ENCODE data around the gene MED29. TPM values are rescaled to one million over a fixed set of nuclear protein-coding genes. Genes with fewer than 3 reads are reported as not detected.
"Not testable (repeated sequence)": the region's sequence is repeated elsewhere in the genome, so short reads cannot be mapped to it uniquely, and the experiment has no call there.

The MED29 gene
- total and polyA plus RNA-seq, 4 donors: 17.8 to 77.7 (median 57.2) TPM

DNA sequence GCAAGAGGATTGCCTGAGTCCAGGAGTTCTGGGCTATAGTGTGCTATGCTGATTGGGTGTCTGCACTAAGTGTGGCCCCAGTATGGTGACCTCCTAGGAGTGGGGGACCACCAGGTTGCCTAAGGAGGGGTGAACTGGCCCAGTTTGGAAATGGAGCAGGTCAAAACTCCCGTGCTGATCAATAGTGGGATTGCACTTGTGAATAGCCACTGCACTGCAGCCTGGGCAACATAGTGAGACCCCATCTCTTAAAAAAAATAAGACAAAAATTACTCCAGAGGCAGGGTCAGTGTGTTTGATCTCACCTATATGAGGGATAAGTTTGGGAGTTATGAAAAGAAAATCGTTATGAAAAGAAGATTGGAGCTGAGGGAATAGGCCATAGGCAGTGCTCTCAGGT is 22.0 kb upstream of the MED29 start:
- 100% methylated on average over 1 of the region's 2 CpGs for WGBS (ENCODE audit: insufficient coverage)
- no peaks in the 10 kb centered on the region for H3K9me3 ChIP-seq (ENCODE audit: control insufficient read depth, insufficient read depth, low read length)
- H3K4me1 ChIP-seq (ENCODE audit: control insufficient read depth, insufficient read depth, low read length): peaks cover 13% of the 10 kb centered on the region
- no peak for DNase-seq (ENCODE audit: low read depth in 4 of 6, low spot score in 6 of 6)
- no peak overlapping the region for H3K4me3 ChIP-seq (ENCODE audit: low read depth, low read length)
- H3K36me3 ChIP-seq (ENCODE audit: control insufficient read depth, insufficient read depth, low read length): peaks cover 73% of the 10 kb centered on the region
- H3K27ac ChIP-seq (ENCODE audit: low read depth, low read length): no peak overlapping the region
- H3K27me3 ChIP-seq (ENCODE audit: control insufficient read depth, insufficient read depth, low read length): no peaks in the 10 kb centered on the region

DNA sequence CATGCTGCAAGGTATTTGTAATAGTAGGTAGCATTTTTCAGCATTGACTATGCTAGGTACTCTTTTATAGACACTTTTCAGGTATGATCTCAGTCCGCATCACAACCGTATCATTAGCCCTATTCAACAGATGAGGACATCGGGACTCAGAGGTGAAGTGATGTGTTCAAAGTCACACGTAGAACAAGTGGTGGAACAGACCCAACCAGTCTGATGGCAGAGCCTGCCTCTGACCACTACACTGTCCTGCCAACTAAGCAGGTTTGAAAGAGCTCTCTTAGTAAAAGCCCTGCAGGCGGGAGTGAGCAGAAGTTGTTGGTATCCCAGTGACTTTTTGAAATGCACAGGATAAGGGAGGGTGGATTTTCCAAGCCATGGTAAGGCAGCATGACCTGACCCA is 20.4 kb upstream of the MED29 start:
- Histone ChIP-seq H3K36me3 (ENCODE audit: control insufficient read depth, insufficient read depth, low read length) (peaks cover 75% of the 10 kb centered on the region), H3K4me3 (ENCODE audit: low read depth, low read length) (no peak overlapping the region), H3K9me3 (ENCODE audit: control insufficient read depth, insufficient read depth, low read length) (no peaks in the 10 kb centered on the region), H3K4me1 (ENCODE audit: control insufficient read depth, insufficient read depth, low read length) (peaks cover 13% of the 10 kb centered on the region), H3K27ac (ENCODE audit: low read depth, low read length) (no peak overlapping the region), H3K27me3 (ENCODE audit: control insufficient read depth, insufficient read depth, low read length) (no peaks in the 10 kb centered on the region)
- 92% methylated on average over 5 of the region's 5 CpGs for WGBS (ENCODE audit: insufficient coverage)
- DNase-seq (ENCODE audit: low read depth in 4 of 6, low spot score in 6 of 6): no peak

DNA sequence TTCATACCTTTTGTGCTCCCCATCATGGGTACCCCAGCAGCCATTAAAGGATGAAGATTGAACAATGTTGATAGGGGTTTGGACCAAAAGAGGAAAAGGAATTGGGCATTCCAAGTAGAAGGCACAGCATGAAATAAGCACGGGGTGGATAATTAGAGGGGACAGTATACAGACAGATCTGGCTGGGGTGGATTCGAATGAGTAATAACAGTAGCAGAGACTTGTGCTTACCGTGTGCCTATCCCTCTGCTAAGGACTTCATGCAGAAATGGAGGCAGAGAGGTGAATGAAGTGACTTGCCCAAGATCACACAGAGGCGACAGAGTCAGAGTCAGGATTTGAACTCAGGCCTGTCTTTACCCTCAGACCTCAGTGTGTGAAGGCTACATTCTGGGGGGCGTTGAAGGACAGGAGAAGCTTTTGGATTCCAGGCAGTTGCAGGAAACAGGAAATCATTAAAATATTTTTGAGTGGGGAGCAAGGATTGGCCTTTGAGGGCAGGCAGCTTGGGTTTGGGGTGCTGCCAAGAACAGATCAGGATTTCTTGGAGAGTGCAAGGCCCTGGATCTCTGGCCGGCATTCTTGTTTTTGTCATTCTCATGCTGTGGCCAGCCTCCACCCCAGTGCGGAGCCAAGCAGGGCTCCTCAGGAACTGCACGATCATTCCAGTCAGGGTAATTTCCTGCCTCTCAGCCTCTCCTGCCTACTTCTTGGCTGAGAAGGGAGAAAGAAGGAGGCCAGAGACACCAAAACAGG is 19.0 kb upstream of the MED29 start:
- Histone ChIP-seq H3K27ac (ENCODE audit: low read depth, low read length) (peak overlapping the region; percentile 88), H3K4me3 (ENCODE audit: low read depth, low read length) (no peak overlapping the region), H3K36me3 (ENCODE audit: control insufficient read depth, insufficient read depth, low read length) (peaks cover 82% of the 10 kb centered on the region), H3K27me3 (ENCODE audit: control insufficient read depth, insufficient read depth, low read length) (no peaks in the 10 kb centered on the region), H3K4me1 (ENCODE audit: control insufficient read depth, insufficient read depth, low read length) (peaks cover 13% of the 10 kb centered on the region), H3K9me3 (ENCODE audit: control insufficient read depth, insufficient read depth, low read length) (no peaks in the 10 kb centered on the region)
- WGBS (ENCODE audit: insufficient coverage): 55% methylated on average over 6 of the region's 8 CpGs
- peak in 1 of 6 donors; percentile 80 for DNase-seq (ENCODE audit: low read depth in 4 of 6, low spot score in 6 of 6)

DNA sequence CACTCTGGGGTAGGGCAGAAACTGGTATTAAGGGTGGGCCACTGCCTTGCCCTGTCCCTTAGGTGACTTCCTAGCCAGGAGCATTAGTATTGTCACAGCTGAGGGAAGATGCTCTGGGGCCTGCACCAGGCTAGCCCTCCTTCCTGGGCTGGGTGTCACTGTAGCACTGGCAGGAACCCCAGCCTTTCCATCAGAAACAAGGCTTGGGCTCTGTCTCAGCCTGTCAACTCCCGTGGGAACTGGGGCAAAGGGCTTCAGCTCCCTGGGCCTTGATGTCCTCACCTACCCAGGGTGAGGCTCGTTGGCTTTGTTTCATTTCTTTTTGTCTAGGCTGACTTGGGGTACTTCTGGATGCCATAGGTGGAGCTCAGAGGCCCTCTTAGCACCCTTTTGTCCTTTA is 18.2 kb upstream of the MED29 start:
- peaks cover 86% of the 10 kb centered on the region for H3K36me3 ChIP-seq (ENCODE audit: control insufficient read depth, insufficient read depth, low read length)
- H3K9me3 ChIP-seq (ENCODE audit: control insufficient read depth, insufficient read depth, low read length): no peaks in the 10 kb centered on the region
- 87% methylated on average over 2 of the region's 2 CpGs for WGBS (ENCODE audit: insufficient coverage)
- H3K27me3 ChIP-seq (ENCODE audit: control insufficient read depth, insufficient read depth, low read length): no peaks in the 10 kb centered on the region
- DNase-seq (ENCODE audit: low read depth in 4 of 6, low spot score in 6 of 6): no peak
- H3K4me3 ChIP-seq (ENCODE audit: low read depth, low read length): no peak overlapping the region
- peak overlapping the region; percentile 88 for H3K27ac ChIP-seq (ENCODE audit: low read depth, low read length)
- peaks cover 13% of the 10 kb centered on the region for H3K4me1 ChIP-seq (ENCODE audit: control insufficient read depth, insufficient read depth, low read length)

DNA sequence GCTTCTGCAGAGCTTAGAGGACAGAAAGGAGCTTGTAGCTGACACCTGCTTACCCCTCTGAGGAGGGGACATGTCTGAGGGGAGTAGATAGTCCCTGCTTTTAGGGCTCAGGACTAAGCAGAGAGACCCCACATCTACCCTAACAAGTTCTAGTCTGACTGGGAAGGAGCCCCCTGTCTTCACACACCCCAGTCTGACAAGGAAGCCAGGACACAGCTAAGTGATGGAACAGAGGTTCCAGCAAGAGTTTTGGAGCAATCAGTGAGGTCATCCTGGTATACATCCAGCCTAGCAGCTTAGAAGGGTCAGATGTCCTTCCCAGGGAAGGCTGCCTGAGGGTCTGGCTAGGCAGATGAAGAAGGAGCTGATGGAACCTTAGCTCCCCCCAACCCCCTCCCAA is 15.2 kb upstream of the MED29 start:
- no peak overlapping the region for H3K27ac ChIP-seq (ENCODE audit: low read depth, low read length)
- H3K4me3 ChIP-seq (ENCODE audit: low read depth, low read length): no peak overlapping the region
- no peak for DNase-seq (ENCODE audit: low read depth in 4 of 6, low spot score in 6 of 6)

DNA sequence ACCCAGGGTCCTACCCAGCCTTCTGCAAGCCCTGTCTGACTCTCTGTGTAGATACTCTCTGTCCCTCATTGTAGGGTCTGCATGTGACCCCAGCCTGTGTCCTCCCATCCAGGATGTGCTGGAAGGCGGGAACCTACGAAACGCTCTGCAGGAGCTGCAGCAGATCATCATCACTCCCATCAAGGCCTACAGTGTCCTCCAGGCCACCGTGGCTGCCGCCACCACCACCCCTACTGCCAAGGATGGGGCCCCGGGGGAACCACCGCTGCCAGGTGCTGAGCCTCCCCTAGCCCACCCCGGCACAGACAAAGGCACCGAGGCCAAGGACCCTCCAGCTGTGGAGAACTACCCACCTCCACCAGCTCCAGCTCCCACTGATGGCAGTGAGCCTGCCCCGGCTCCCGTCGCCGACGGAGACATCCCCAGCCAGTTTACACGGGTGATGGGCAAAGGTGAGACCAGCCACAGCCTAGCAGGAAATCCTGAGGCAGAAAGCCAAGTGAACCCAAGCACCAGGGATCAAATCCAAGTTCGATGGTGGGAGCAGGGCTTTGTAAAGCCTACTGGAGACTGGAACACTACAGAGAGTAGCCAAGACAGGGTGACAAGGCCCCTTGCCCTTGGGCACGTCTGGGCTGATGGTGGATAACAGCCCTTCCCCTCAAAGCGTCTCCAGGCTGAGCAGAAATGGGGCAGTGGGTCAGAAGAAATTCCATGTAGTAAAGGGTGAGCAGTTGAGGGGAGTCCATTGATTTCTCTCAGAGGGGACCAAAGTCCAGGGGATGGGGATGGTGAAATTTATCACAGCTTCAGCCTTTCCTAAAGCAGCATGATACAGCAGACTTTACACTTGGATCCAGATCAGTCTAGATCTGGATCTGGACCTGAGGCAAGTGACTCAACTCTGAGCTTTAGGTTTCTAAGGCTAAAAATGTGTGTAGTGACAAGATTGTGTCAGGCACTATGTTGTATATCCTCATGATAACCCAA is 13.5 kb upstream of the MED29 start:
- DNase-seq (ENCODE audit: low read depth in 4 of 6, low spot score in 6 of 6): no peak
- Histone ChIP-seq H3K36me3 (ENCODE audit: control insufficient read depth, insufficient read depth, low read length) (peaks cover 91% of the 10 kb centered on the region), H3K4me1 (ENCODE audit: control insufficient read depth, insufficient read depth, low read length) (peaks cover 9% of the 10 kb centered on the region), H3K27me3 (ENCODE audit: control insufficient read depth, insufficient read depth, low read length) (no peaks in the 10 kb centered on the region), H3K4me3 (ENCODE audit: low read depth, low read length) (no peak overlapping the region), H3K27ac (ENCODE audit: low read depth, low read length) (no peak overlapping the region), H3K9me3 (ENCODE audit: control insufficient read depth, insufficient read depth, low read length) (no peaks in the 10 kb centered on the region)
- WGBS (ENCODE audit: insufficient coverage): 93% methylated on average over 18 of the region's 18 CpGs

More for the DNA sequence above, 15.2 kb upstream of the MED29 start:
- H3K4me1 ChIP-seq (ENCODE audit: control insufficient read depth, insufficient read depth, low read length): peaks cover 13% of the 10 kb centered on the region
- H3K27me3 ChIP-seq (ENCODE audit: control insufficient read depth, insufficient read depth, low read length): no peaks in the 10 kb centered on the region
- H3K9me3 ChIP-seq (ENCODE audit: control insufficient read depth, insufficient read depth, low read length): no peaks in the 10 kb centered on the region
- H3K36me3 ChIP-seq (ENCODE audit: control insufficient read depth, insufficient read depth, low read length): peaks cover 91% of the 10 kb centered on the region

DNA sequence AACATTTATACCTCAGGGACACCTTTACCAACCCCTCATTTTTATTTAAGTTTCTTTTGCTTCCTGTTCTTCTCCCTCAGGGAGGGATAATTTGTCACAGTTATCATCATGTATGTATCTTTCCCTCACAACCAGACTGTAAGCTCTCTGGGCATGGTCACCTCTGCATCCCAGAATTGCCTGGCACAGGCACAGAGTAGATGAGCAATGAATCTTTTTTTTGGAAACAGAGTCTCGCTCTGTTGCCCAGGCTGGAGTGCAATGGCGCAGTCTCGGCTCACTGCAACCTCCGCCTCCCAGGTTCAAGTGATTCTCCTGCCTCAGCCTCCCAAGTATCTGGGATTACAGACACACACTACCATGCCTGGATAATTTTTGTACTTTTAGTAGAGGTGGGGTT is 11.8 kb upstream of the MED29 start:
- WGBS (ENCODE audit: insufficient coverage): 100% methylated on average over 3 of the region's 4 CpGs
- not testable (repeated sequence) for DNase-seq (ENCODE audit: low read depth in 4 of 6, low spot score in 6 of 6); H3K27me3 ChIP-seq (ENCODE audit: control insufficient read depth, insufficient read depth, low read length); H3K27ac ChIP-seq (ENCODE audit: low read depth, low read length); H3K9me3 ChIP-seq (ENCODE audit: control insufficient read depth, insufficient read depth, low read length); H3K4me3 ChIP-seq (ENCODE audit: low read depth, low read length); H3K4me1 ChIP-seq (ENCODE audit: control insufficient read depth, insufficient read depth, low read length)
- peaks cover 93% of the 10 kb centered on the region for H3K36me3 ChIP-seq (ENCODE audit: control insufficient read depth, insufficient read depth, low read length)

DNA sequence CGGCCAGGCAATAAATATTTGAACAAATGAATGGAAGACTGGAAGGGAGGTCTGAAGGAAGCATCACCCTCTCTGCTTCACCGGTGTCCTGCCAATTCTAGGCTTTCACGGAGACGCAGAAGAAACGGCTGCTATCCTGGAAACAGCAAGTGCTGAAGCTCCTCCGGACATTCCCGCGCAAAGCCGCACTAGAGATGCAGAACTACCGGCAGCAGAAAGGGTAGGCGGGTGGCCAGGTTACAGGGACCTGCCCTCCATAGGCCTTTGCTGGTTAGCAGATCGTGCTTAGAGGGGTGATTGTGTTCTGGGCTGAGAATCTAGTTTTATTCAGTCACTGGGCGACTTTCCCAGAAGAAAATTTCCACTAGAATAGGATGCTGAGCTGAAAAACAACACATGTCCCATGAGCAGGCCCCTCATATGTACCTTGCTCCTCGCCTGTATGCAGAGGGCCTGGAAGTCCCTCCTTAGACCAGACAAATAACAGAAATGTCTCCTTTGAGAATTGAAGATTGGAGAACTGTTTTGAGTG is 11.2 kb upstream of the MED29 start:
- 92% methylated on average over 11 of the region's 14 CpGs for WGBS (ENCODE audit: insufficient coverage)
- no peak overlapping the region for H3K27ac ChIP-seq (ENCODE audit: low read depth, low read length)
- DNase-seq (ENCODE audit: low read depth in 4 of 6, low spot score in 6 of 6): no peak

DNA sequence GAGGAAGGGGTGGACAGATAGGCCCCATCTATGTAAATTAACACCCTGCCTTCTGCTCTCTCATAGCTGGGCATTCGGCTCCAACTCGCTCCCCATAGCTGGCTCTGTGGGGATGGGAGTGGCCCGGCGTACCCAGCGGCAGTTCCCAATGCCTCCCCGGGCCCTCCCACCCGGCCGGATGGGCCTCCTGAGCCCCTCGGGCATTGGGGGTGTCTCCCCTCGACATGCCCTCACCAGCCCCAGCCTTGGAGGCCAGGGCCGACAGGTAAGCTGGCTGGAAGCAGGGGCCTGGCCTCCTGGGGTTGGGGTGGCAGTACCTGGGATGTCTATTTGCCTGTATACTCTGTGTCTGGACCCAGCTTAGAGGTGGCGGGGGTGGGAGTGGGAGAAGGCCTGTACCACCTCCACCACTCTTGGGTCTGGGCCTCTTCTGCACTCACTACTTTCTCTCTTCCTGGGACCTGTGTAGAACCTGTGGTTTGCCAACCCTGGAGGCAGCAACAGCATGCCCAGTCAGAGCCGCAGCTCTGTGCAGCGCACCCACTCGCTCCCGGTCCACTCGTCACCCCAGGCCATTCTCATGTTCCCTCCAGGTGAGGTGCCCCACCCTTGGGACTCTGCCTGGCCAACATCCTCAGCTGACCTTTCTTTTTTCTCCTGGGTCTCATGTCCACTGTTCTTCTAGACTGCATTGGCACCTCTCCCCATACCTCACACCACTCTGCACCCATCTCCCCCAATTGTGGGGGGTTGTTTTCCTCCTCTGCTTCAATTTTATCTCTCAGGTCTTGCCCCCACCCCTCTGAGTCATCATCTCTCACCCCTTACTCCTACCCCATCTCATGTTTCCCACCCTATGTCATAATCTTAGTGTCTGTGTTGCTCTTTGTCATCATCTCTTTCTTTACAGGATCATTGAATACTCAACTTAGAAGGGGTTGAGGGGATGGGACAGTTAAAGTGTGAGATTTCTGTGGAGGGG is 10.4 kb upstream of the MED29 start:
- no peak overlapping the region for H3K27ac ChIP-seq (ENCODE audit: low read depth, low read length)
- H3K4me1 ChIP-seq (ENCODE audit: control insufficient read depth, insufficient read depth, low read length): no peaks in the 10 kb centered on the region
- no peaks in the 10 kb centered on the region for H3K9me3 ChIP-seq (ENCODE audit: control insufficient read depth, insufficient read depth, low read length)
- 95% methylated on average over 12 of the region's 17 CpGs for WGBS (ENCODE audit: insufficient coverage)
- H3K4me3 ChIP-seq (ENCODE audit: low read depth, low read length): no peak overlapping the region
- H3K36me3 ChIP-seq (ENCODE audit: control insufficient read depth, insufficient read depth, low read length): peaks cover 97% of the 10 kb centered on the region
- DNase-seq (ENCODE audit: low read depth in 4 of 6, low spot score in 6 of 6): no peak
- no peaks in the 10 kb centered on the region for H3K27me3 ChIP-seq (ENCODE audit: control insufficient read depth, insufficient read depth, low read length)

More for the DNA sequence above, 11.2 kb upstream of the MED29 start:
- Histone ChIP-seq H3K4me1 (ENCODE audit: control insufficient read depth, insufficient read depth, low read length) (no peaks in the 10 kb centered on the region), H3K36me3 (ENCODE audit: control insufficient read depth, insufficient read depth, low read length) (peaks cover 97% of the 10 kb centered on the region), H3K9me3 (ENCODE audit: control insufficient read depth, insufficient read depth, low read length) (no peaks in the 10 kb centered on the region), H3K27me3 (ENCODE audit: control insufficient read depth, insufficient read depth, low read length) (no peaks in the 10 kb centered on the region), H3K4me3 (ENCODE audit: low read depth, low read length) (no peak overlapping the region)
